ENCODE measurements around the gene ARNT2. TPM values are rescaled to one million over a fixed set of nuclear protein-coding genes. Genes with fewer than 3 reads are reported as not detected.

ARNT2 gene
- total and polyA plus RNA-seq, 10 of the 15 experiments (the other 5 are each of a cell fraction or from before 2014, with no cell fraction given) = 0.07 to 0.49 (median 0.09) TPM; not detected in 6

DNA sequence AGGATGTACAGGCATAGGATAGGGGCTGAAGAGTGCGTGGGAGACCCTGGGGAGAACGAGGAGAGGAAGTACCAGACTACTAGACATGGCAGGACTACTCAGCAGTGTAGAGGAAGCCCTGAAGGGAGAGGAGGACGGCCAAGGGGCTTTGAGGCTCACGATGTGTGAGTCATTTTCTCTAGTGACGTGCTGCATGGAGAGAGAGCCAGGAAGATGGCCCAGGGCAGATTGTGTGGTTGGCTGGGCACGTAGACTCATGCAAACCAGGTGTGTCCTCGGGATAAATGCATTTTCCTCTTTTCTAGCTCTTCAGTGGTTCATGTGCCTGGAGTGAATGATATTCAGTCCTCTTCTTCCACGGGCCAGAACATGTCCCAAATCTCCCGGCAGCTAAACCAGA is 175.9 kb downstream of the ARNT2 start:
- Histone ChIP-seq H3K79me2 (ENCODE audit: control insufficient read depth, insufficient read depth, low read length) (no peaks in the 10 kb centered on the region), H3K4me3 (no peak overlapping the region), H4K20me1 (ENCODE audit: control insufficient read depth, insufficient read depth) (no peaks in the 10 kb centered on the region), H3K4me1 (ENCODE audit: control insufficient read depth, insufficient read depth, low read length) (no peaks in the 10 kb centered on the region), H3K27me3 (replicated peaks in 1 of 2; ENCODE audit: control insufficient read depth in 2 of 2, insufficient read depth in 2 of 2, low read length in 1 of 2) (peaks cover 0 to 7% of the 10 kb centered on the region in 2 experiments; a peak in 2 of 4 replicates), H3K4me2 (ENCODE audit: control insufficient read depth, insufficient read depth) (no peak overlapping the region), H3K36me3 (ENCODE audit: control insufficient read depth in 2 of 2, insufficient read depth in 2 of 2, low read length in 1 of 2) (no peaks in the 10 kb centered on the region), H2AFZ (ENCODE audit: control insufficient read depth, low read depth, low read length) (no peak overlapping the region), H3K9ac (ENCODE audit: control insufficient read depth, insufficient read depth, low read length) (no peak overlapping the region), H3K9me3 (replicated peaks; ENCODE audit: control insufficient read depth, insufficient read depth, low read length) (no peaks in the 10 kb centered on the region), H3K27ac (ENCODE audit: control insufficient read depth, insufficient read depth) (no peak overlapping the region)
- ChIA-PET RAD21 (ENCODE audit: unreplicated experiment) (no interaction called here), POLR2A (no interaction called here), SMC1A (ENCODE audit: uncharacterized antibody, unreplicated experiment) (interaction anchor here (1.4 kb wide), 1 partner anchor 13 kb away, joined by 4 read pairs; no protein-coding TSS in a partner anchor), CTCF (interaction anchor here (0.5 to 2.8 kb wide), 2 partner anchors 197 to 394 kb away, joined by 3 to 5 read pairs; no protein-coding TSS in a partner anchor)
- 4% methylated on average over 9 of the region's 9 CpGs for WGBS (ENCODE audit: insufficient coverage, insufficient replicate concordance, low lambda C conversion rate, missing lambda C conversion rate)
- ATAC-seq (no peak), FAIRE-seq (no peak), DNase-seq (ENCODE audit: low read depth, low spot score) (no peak)
- BruUV-seq (replicated peaks) = no TSS peak
- intact Hi-C loops (cut with micrococcal nuclease; ENCODE audit: unreplicated experiment) (no loop called here), in situ Hi-C loops (cut with MboI) (no loop called here)
- TF ChIP-seq CHD4 (IDR thresholded peaks at IDR 0.05) (no peak), CREM (IDR thresholded peaks at IDR 0.05; ENCODE audit: low read depth) (no peak), BHLHE40 (IDR thresholded peaks at IDR 0.05; ENCODE audit: borderline replicate concordance in 1 of 2, low read depth in 2 of 2, low read length in 1 of 2) (no peak), POLR2A (IDR thresholded peaks at IDR 0.05; ENCODE audit: low read depth, low read length) (no peak), STAT3 (IDR thresholded peaks at IDR 0.05; ENCODE audit: low read depth, low read length) (no peak)
- TF ChIP-seq, protein P1, sequence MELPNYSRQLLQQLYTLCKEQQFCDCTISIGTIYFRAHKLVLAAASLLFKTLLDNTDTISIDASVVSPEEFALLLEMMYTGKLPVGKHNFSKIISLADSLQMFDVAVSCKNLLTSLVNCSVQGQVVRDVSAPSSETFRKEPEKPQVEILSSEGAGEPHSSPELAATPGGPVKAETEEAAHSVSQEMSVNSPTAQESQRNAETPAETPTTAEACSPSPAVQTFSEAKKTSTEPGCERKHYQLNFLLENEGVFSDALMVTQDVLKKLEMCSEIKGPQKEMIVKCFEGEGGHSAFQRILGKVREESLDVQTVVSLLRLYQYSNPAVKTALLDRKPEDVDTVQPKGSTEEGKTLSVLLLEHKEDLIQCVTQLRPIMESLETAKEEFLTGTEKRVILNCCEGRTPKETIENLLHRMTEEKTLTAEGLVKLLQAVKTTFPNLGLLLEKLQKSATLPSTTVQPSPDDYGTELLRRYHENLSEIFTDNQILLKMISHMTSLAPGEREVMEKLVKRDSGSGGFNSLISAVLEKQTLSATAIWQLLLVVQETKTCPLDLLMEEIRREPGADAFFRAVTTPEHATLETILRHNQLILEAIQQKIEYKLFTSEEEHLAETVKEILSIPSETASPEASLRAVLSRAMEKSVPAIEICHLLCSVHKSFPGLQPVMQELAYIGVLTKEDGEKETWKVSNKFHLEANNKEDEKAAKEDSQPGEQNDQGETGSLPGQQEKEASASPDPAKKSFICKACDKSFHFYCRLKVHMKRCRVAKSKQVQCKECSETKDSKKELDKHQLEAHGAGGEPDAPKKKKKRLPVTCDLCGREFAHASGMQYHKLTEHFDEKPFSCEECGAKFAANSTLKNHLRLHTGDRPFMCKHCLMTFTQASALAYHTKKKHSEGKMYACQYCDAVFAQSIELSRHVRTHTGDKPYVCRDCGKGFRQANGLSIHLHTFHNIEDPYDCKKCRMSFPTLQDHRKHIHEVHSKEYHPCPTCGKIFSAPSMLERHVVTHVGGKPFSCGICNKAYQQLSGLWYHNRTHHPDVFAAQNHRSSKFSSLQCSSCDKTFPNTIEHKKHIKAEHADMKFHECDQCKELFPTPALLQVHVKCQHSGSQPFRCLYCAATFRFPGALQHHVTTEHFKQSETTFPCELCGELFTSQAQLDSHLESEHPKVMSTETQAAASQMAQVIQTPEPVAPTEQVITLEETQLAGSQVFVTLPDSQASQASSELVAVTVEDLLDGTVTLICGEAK (IDR thresholded peaks at IDR 0.05; ENCODE audit: borderline replicate concordance) = no peak

Data from GM12878 (cell line).